Measurements from ENCODE around the gene HIP1R. TPM values are rescaled to one million over a fixed set of nuclear protein-coding genes. Genes with fewer than 3 reads are reported as not detected.
"Not testable (repeated sequence)": the region's sequence is repeated elsewhere in the genome, so short reads cannot be mapped to it uniquely, and the experiment has no call there.

HIP1R gene
- 22.9 and 33.4 TPM in 2 replicates for polyA plus RNA-seq (2014; cell fraction: cytosol; rRNA removed)
- polyA plus RNA-seq (2014; cell fraction: nucleus; rRNA removed): 158 and 178 TPM in 2 replicates

GRCh38 chr12:122834921-122835749, at the start of gene HIP1R:
TSS of gene HIP1R (plus strand) at chr12:122835457. CDS start at chr12:122835551, 94 bp downstream.
- no peak for DNase-seq (ENCODE audit: low spot score)

- DNase-seq (ENCODE audit: low spot score): no peak
Measured at GRCh38 chr12:122785503-122785902, 49.8 kb upstream of the HIP1R start.

GRCh38 chr12:122788387-122788786, 46.9 kb upstream of the HIP1R start:
- DNase-seq (ENCODE audit: low spot score): no peak

- peak; percentile 27 for DNase-seq (ENCODE audit: low spot score)
Measured at GRCh38 chr12:122789637-122790036, 45.6 kb upstream of the HIP1R start.

GRCh38 chr12:122790393-122791075, 44.7 kb upstream of the HIP1R start:
- no peak for DNase-seq (ENCODE audit: low spot score)

GRCh38 chr12:122793685-122794106, 41.6 kb upstream of the HIP1R start:
- DNase-seq (ENCODE audit: low spot score): peak; percentile 64

GRCh38 chr12:122795807-122796206, 39.5 kb upstream of the HIP1R start:
- no peak for DNase-seq (ENCODE audit: low spot score)

GRCh38 chr12:122799641-122800243, 35.5 kb upstream of the HIP1R start:
- DNase-seq (ENCODE audit: low spot score): no peak

- DNase-seq (ENCODE audit: low spot score): no peak
Measured at GRCh38 chr12:122803937-122804336, 31.3 kb upstream of the HIP1R start.

- not testable (repeated sequence) for DNase-seq (ENCODE audit: low spot score)
Measured at GRCh38 chr12:122804957-122805356, 30.3 kb upstream of the HIP1R start.

GRCh38 chr12:122807651-122808050, 27.6 kb upstream of the HIP1R start:
- no peak for DNase-seq (ENCODE audit: low spot score)

GRCh38 chr12:122811777-122812176, 23.5 kb upstream of the HIP1R start:
- DNase-seq (ENCODE audit: low spot score): no peak

- DNase-seq (ENCODE audit: low spot score): no peak
Measured at GRCh38 chr12:122813310-122813713, 21.9 kb upstream of the HIP1R start.

- no peak for DNase-seq (ENCODE audit: low spot score)
Measured at GRCh38 chr12:122819209-122819785, 16.0 kb upstream of the HIP1R start.

- DNase-seq (ENCODE audit: low spot score): no peak
Measured at GRCh38 chr12:122820138-122820537, 15.1 kb upstream of the HIP1R start.

- DNase-seq (ENCODE audit: low spot score): no peak
Measured at GRCh38 chr12:122820838-122821271, 14.4 kb upstream of the HIP1R start.

GRCh38 chr12:122823429-122823828, 11.8 kb upstream of the HIP1R start:
- DNase-seq (ENCODE audit: low spot score): no peak

GRCh38 chr12:122825773-122826724, 9.2 kb upstream of the HIP1R start:
- DNase-seq (ENCODE audit: low spot score): no peak

GRCh38 chr12:122827258-122827657, 8.0 kb upstream of the HIP1R start:
- DNase-seq (ENCODE audit: low spot score): no peak

- DNase-seq (ENCODE audit: low spot score): no peak
Measured at GRCh38 chr12:122830517-122831214, 4.6 kb upstream of the HIP1R start.

All from SK-N-DZ (cell line).